ENCODE results near the gene GPRIN1.

DNA sequence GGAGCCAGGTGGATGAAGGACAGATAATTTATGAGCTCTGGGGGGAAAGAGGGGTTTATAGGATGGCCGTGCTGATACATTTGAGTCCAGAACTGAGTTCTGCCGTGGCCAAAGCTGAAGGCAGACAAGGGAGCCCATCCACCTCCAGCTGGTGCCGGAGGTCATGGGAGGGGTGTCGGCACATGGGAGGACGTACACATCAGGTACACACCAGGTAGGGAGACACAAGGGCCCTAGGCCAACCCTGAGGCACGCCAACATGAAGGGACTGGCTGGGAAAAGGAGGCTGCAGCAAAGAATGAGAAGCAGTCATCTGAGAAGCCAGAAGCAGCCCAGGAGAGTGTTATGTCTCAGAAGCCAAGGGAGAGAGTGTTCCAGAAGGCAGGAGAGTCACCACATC is 2.1 kb upstream of the GPRIN1 start:
- TF ChIP-seq CTCF (IDR thresholded peaks at IDR 0.05; ENCODE audit: insufficient read depth, low read length): no peak
- no peak for TF ChIP-seq SPI1 (IDR thresholded peaks at IDR 0.05; ENCODE audit: borderline replicate concordance, low read depth)
- TF ChIP-seq GABPA (IDR thresholded peaks at IDR 0.05; ENCODE audit: low read depth): no peak

Measured in HL-60 (cell line).